Putamen (tissue), 1 donor: ENCODE measurements around the gene PTPRR.

Source experiments
- DNase-seq: peaks from one replicate; pipeline ENCODE4 v3.0.0-alpha.2; 2016; ENCODE audit warnings: low spot score

The PTPRR gene

DNA sequence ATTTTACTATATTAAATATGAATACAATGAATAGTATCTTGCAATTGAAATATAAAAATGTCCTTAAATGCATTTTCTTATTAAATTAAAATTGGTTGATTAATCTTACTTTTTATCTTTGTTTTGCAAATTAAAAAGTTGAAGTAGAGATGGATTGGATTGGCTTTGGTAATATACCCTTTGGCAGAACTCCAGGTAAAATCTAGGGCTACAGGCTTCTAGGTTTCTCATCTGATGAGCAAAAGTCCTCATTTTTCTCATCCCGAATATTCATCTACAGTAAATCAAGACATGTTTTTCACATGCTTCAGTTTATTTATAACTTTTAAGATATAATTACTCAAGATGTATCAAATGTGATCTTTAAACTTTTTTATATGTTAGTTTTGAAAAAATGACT, 2.2 kb downstream of the PTPRR start:
- no peak for DNase-seq

- no peak for DNase-seq
Measured at GRCh38 chr12:70910666-70911065, 9.9 kb downstream of the PTPRR start.

DNA sequence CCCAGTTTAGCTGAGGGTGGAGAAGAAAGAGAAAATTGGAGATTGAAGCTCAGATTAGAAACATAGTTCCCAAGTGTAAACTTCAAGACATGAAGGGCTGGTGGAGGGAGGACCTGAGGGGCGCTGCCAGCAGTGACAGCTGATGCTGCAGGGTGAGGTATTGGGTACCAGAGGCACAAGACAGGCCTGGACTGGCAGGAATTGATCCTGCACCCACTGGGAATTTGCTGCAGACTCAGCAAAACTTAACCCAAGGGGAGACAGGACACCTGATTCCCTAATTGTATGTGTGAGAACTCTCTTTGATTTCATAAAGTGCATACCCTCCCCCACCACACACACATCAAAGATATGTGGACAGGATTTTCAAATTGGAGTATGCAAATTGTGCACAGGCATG, 11.6 kb downstream of the PTPRR start:
- no peak for DNase-seq

- no peak for DNase-seq
Measured at GRCh38 chr12:70907412-70907811, 13.1 kb downstream of the PTPRR start.

DNA sequence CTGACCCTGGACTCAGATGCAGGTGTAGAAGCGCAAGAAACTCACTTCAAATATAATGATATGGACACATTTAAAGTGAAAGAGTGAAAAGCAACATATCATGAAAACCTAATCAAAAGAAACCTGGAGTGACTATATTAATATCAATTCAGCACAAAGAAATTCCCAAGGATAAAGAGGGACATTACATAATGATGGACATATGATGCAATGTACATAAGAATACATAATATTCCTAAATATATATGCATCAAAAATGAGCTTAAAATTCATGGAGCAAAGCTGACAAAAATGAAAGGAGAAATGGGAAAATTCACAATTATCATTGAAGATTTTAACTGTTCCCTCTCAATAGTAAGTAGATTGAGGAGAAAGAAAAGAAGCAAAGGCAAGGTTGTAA, 24.6 kb downstream of the PTPRR start:
- DNase-seq = no peak

- DNase-seq = no peak
Measured at GRCh38 chr12:70892593-70892992, 27.9 kb downstream of the PTPRR start.

- no peak for DNase-seq
Measured at GRCh38 chr12:70890895-70891832, 29.4 kb downstream of the PTPRR start.

- DNase-seq = peak; percentile 28
Measured at GRCh38 chr12:70885956-70886355, 34.6 kb downstream of the PTPRR start.

DNA sequence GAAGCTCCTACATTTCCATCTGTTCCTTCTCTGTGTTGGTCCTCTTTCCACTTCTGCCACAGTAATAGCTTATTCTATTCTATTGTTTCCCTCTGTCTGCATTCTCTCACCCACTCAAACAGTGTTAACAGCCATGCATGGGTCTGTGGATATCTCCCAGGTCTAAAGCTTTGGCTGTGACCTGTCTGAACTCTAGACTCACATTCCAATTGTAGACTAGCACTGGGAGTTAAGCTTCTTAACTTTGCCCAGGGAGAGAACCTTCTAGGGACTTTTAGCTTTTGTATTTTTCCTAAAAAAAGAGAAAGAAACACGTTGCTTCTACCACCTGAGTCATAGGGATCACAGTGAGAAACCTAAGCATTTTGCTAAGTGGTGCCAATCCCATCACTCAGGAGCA, 36.7 kb downstream of the PTPRR start:
- no peak for DNase-seq

DNA sequence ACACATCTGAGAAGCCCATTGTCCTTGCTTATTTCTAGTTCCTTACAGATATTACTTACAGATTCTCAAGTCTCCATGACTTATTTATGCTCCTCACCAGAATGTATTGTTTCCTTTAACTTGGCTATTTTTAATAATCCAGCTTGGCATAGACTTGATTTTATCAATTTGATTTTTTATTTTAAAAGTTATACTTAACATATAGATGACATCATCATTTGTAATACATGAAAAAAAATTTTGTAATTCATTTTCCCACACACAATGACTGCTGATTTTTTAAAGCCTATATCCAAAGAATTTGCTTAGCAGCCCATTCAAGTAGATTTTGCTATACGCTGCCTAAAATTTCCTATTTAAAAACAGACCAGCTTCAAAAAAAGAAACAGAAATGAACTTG, 39.8 kb downstream of the PTPRR start:
- DNase-seq = no peak

DNA sequence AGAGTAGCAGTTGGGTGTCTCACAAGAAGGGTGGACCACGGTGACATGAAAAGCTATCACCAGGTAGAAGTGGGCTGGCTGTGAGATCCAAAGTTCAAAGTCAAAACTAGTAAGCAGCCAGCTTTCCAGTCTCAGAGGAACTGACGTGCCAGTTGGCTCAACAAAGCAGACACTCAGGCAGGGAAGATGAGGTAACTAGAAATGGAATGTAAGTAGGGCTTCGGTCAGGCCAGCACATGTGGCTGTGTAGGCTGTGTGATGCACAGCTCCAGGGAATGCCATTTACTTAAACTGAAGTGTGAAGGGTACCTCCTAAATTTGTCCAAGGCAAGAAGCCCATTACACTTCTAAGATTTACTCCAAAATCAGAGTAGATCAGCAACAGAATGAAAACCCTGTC, 43.6 kb downstream of the PTPRR start:
- DNase-seq = no peak

DNA sequence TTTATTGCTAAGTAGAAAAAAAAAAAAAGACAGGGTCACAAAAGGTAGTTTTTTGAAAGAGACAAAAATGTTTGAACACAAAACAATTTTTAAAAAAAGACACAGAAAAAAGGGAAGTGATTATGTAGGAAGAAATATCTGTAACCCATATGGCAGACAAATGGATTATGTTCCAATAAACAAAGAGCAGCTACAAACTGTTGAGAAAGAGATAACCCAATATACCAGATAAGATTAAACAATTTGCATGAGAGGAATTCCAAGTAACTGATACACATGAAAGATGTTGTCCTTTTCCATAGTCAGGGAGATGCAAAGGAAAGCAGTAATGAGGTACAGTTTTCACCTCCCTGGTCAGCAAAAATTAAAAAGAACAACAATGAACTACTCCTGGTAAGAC, 44.9 kb downstream of the PTPRR start:
- DNase-seq = no peak

DNA sequence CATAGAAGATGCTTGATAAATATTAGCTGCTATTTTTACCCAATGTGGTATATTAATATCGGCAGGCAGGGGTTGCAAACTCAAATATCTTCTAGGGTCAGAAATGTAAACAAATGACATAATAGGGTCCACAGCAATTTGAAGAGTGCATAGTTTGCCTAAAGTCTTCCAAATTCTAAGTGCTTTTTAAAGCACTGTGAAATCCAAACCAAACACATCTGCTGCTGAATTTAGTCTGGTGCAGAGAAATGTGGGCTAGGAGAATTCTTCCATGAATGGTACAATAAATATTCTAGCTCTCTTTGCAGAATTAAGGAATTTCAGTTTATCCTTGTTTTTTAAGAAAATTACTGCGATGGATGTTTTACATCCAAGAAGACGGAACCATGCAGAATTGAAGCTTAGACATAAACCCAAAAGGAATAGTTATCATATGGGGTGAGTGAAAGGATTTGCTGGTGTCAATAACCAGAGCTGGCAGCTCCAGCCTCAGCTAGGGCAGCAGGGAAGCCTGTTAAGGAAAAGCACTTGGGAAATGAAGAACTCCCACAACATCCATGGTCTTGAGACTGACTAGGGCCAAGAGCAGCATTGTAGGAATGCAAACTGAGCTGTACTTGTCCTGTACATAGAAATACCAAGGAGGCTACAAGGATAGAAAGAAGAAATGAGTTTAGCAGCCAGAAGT, 65.5 kb downstream of the PTPRR start:
- DNase-seq = no peak

DNA sequence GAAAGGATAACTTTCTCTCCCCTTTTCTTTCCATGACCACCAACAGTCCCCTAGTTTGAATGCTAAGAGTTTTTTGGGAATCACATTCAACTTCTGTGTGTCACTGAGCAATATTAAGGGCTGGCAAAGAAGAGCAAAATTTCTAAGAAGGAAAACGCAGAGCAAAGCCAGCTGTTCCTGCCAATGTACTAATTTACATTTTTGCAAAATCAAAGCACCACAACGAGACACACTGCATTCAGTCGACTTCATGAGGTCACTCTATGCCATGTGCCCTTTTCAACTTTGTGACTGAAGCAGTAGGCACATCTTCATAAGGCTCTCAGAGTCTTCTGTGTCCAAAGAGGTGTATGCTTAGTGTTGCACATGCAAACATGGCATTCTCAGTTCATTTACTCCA, 66.4 kb downstream of the PTPRR start:
- DNase-seq = no peak

DNA sequence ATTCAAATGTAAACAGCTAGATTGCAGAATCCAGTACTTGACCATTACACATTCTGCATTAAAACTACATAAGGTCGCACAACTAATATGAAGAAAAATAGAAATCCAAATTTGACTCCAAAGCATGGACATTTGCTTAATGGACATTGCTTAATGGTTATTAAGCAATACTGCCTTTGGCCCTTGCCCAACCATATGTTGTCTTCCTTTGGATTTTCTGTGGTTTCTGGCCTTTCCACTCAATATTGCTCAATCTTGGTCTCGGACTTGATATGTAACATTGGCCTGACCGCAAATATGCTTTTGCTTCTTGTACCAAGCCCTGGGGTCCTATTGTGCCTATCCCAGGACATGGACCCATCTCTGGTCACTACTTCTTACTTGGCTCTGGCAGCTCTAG, 67.2 kb downstream of the PTPRR start:
- DNase-seq = no peak

GRCh38 chr12:70852416-70853150, 68.0 kb downstream of the PTPRR start:
- DNase-seq = no peak

DNA sequence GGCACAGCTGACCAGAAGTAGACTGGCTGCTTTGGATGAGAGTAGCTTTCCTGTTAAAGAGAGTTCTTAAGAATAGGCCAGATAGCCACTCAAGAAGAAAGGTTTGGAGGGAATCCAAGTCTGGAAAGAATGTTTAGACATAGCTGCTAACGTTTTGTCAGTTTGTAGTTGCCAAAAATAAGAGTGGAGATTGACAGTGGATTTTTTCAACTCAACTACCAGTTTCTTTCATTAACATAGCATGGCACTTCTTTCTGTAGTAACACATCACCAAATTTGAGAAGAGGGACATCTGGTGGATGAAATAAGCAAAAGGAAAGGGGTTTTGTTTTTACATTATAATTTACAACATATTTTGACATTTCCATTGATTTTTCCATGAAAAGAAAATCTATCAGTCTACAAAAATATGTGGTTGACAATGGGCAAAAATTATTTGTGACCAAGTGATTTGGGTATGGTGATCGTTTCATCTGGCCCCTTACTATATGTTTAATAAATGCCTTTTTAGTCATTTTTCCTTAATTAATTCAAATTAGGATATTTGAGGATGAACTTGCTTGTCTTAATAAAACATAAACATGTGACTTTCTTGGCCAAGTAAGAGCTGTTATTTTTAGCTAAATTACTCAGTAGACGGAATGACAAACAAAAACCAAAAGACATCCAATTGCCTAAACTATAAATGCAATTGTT, 71.1 kb downstream of the PTPRR start:
- peak; percentile 54 for DNase-seq

GRCh38 chr12:70847871-70848270, 72.7 kb downstream of the PTPRR start:
- DNase-seq = no peak

DNA sequence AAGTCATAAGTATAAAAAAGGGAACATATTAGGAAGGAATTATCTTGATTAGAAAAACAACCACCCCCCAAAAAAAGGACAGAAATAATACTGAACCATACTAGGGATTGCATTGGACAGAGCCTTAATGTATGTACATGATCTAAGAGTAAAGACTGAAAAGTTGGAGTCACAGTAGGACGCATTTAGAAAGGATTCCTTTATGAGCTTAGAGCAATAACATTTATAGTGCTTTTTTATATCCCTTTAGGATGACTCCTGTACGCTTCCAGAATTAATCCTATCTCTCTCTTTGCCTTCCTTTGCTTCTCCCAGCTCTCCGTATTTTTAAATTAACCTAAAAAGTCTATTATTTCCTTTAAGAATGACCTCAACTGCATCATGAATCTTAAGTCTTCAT, 75.3 kb downstream of the PTPRR start:
- no peak for DNase-seq

DNA sequence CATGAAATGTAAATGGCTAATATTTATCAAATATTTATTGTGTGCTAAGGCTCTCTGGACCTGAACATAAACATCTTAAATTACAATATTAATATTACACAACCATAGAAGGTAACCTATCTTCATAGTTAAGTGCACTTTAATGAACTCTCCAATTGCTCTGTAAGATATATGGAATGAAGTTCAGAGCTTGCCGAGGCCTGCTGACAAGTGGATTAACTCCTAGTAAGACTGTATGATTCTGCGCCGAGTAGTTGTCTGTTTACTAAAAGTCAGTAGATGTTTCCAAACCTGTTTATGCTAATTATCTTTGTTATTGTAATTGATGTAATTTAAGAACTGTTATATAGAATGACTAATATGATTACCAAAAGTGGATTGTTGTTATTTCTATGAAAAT, 77.2 kb downstream of the PTPRR start:
- DNase-seq = no peak

DNA sequence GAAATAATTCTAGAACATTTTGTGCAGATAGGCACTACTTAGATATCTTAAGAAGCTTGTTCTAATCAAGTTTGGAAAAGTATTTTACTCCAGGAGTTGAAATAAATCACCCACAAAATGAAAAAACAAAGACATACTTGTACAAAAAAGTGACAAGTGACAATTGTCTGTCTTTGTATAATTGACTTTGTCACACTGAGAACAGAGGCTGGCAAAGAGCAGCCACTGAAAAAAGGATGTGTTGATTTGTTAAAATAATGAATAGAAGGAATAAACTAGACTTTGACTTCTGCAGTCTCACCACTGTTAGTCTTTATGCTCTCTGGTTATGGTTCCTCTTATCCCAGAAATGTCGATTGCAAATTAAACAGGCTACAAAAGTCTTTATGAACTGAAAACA, 77.6 kb downstream of the PTPRR start:
- peak; percentile 89 for DNase-seq

DNA sequence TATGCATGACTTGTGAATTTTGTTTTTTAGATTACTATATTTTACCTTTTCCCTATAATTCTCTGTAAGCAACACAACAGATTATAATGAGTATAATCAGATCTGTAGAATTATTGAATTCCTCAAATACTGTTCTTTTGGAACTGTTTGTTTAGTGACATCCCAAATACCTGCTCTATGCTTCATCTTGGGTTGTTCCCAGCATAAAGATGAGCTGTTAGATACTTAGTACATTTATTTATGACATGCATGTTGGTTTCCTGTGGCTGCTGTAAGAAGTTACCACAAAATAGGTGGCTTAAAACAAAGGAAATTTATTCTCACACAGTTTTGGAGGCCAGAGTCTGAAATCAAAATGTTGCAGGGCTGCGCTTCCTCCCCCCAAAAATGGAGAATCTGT, 78.4 kb downstream of the PTPRR start:
- no peak for DNase-seq
